Endothelial cell of umbilical vein (primary cell): ENCODE data around the gene CFAP45.

Experiments used
- CTCF ChIP-seq, 2 donors: IDR thresholded peaks; 1 replicate in 1 of 2; 2 replicates in 1 of 2; pipeline ENCODE4 v1.5.1; 2011; ENCODE audit warnings: low read length in 2 of 2, mild to moderate bottlenecking in 2 of 2, moderate library complexity in 2 of 2, control low read depth in 1 of 2, inconsistent platforms in 1 of 2, low read depth in 1 of 2; ENCODE audit not compliant: insufficient read depth in 1 of 2; ENCODE audit errors: extremely low read depth in 1 of 2
- EZH2 ChIP-seq: IDR thresholded peaks from 2 replicates; pipeline ENCODE4 v1.6.1; 2012; ENCODE audit warnings: borderline replicate concordance, low read depth, mild to moderate bottlenecking, moderate library complexity, low read length, inconsistent platforms; ENCODE audit not compliant: severe bottlenecking
- MYC ChIP-seq: IDR thresholded peaks from one replicate; pipeline ENCODE4 v1.6.1; 2011; ENCODE audit warnings: mild to moderate bottlenecking, low read depth, low read length

DNA sequence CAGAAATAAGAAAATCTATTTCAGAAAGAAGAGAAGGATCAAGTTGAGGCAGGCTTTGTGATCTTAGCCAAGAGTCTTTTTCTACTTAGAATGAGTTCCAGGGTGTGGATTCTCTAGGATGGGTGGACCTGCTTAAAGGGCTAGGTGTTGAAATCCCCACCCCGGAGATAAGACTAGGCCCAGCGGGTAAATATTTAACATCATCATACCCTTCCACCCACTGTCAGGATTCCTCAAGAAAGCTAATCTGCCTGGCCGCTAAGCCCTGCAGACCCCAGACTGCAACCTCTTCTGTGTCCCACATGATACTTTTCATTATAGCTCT lies 39.7 kb upstream of the CFAP45 start:
- TF ChIP-seq CTCF (IDR thresholded peaks at IDR 0.05; ENCODE audit: extremely low read depth in 1 of 2, insufficient read depth in 1 of 2, low read depth in 1 of 2, low read length in 2 of 2) = no peak
- TF ChIP-seq MYC = no peak
- TF ChIP-seq EZH2 = no peak
